SK-N-SH (cell line): ENCODE results near the gene CLDN18. TPM values are rescaled to one million over a fixed set of nuclear protein-coding genes. Genes with fewer than 3 reads are reported as not detected.

Experiments used
- CTCF ChIA-PET: fragments of 300-600, 350-600 bp; formaldehyde crosslinking; extraction: SDS; loops from one replicate; lab custom pipeline; 2021; lab: Yijun Ruan, JAX
- POLR2A ChIA-PET: fragments of 350-600 bp; sonication (Branson Sonifier 250); formaldehyde crosslinking; extraction: SDS; loops from one replicate; lab custom pipeline; 2020; ENCODE audit warnings: antibody characterized with exemption, inconsistent platforms; lab: Yijun Ruan, JAX
- DNase-seq: peaks from one replicate; pipeline ENCODE4 v3.0.0; 2012
- H2AFZ ChIP-seq: fragments of 200-600 bp; sonication (generic); 2 replicates; pipeline ENCODE4 v1.8.1; 2016; ENCODE audit warnings: antibody characterized with exemption, mild to moderate bottlenecking, low read depth
- H3F3A ChIP-seq: fragments of 200-600 bp; sonication (generic); replicated peaks from 2 replicates; pipeline ENCODE3; 2016; ENCODE audit warnings: antibody characterized with exemption, mild to moderate bottlenecking; ENCODE audit not compliant: insufficient read depth
- H3K27ac ChIP-seq, 2 experiments: fragments of 200-500 bp in 1 of 2; fragments of 200-600 bp in 1 of 2; sonication (Bioruptor generic) in 1 of 2; sonication (generic), shearing (Covaris generic) in 1 of 2; 2 replicates each; pipeline versions ENCODE4 v1.5.1 to v1.6.1; 2014 to 2016; ENCODE audit warnings: low read depth in 2 of 2, inconsistent platforms in 1 of 2, low read length in 1 of 2, mild to moderate bottlenecking in 1 of 2, mixed read lengths in 1 of 2
- H3K27me3 ChIP-seq: fragments of 200-600 bp; sonication (generic), shearing (Covaris generic); 2 replicates; pipeline ENCODE4 v1.6.1; 2016; ENCODE audit warnings: mixed run types; ENCODE audit not compliant: insufficient read depth
- H3K36me3 ChIP-seq, 2 experiments: fragments of 200-500 bp in 1 of 2; fragments of 200-600 bp in 1 of 2; sonication (Bioruptor generic) in 1 of 2; sonication (generic) in 1 of 2; replicated peaks in 1 of 2; 2 replicates each; pipeline versions ENCODE3 to v1.5.1; 2014 to 2016; ENCODE audit warnings: low read length in 1 of 2, mild to moderate bottlenecking in 1 of 2; ENCODE audit not compliant: insufficient read depth in 2 of 2, control insufficient read depth in 1 of 2
- H3K4me1 ChIP-seq, 2 experiments: fragments of 200-500 bp in 1 of 2; fragments of 200-600 bp in 1 of 2; sonication (Bioruptor generic) in 1 of 2; sonication (generic), shearing (Covaris generic) in 1 of 2; 2 replicates each; pipeline versions ENCODE4 v1.5.1 to v1.6.1; 2014 to 2016; ENCODE audit warnings: low read depth in 1 of 2, low read length in 1 of 2, mixed run types in 1 of 2; ENCODE audit not compliant: insufficient read depth in 2 of 2, control insufficient read depth in 1 of 2
- H3K4me2 ChIP-seq: fragments of 200-600 bp; sonication (generic), shearing (Covaris generic); 2 replicates; pipeline ENCODE4 v1.6.1; 2017; ENCODE audit warnings: mixed run types
- H3K4me3 ChIP-seq, 2 experiments: fragments of 200-500 bp in 1 of 2; fragments of 200-600 bp in 1 of 2; sonication (Bioruptor generic) in 1 of 2; sonication (generic), shearing (Covaris generic) in 1 of 2; 2 replicates each; pipeline versions ENCODE4 v1.5.1 to v1.8.1; 2014 to 2016; ENCODE audit warnings: low read depth in 2 of 2, inconsistent platforms in 1 of 2, low read length in 1 of 2, mild to moderate bottlenecking in 1 of 2, mixed read lengths in 1 of 2, moderate library complexity in 1 of 2
- H3K79me2 ChIP-seq: fragments of 200-600 bp; sonication (generic); 2 replicates; pipeline ENCODE4 v1.8.1; 2017; ENCODE audit warnings: mild to moderate bottlenecking; ENCODE audit not compliant: insufficient read depth
- H3K9ac ChIP-seq: fragments of 200-600 bp; sonication (generic); 2 replicates; pipeline ENCODE4 v1.6.1; 2017; ENCODE audit warnings: mixed run types
- H3K9me2 ChIP-seq: fragments of 200-600 bp; sonication (generic); 2 replicates; pipeline ENCODE4 v1.6.1; 2017; ENCODE audit warnings: mixed run types
- H3K9me3 ChIP-seq: fragments of 200-600 bp; sonication (generic); 2 replicates; pipeline ENCODE4 v1.6.1; 2017; ENCODE audit warnings: mixed run types, mild to moderate bottlenecking, moderate library complexity
- H4K20me1 ChIP-seq: fragments of 200-600 bp; sonication (generic); 2 replicates; pipeline ENCODE4 v1.6.1; 2017; ENCODE audit warnings: mild to moderate bottlenecking, mixed run types; ENCODE audit not compliant: insufficient read depth
- EP300 ChIP-seq, 2 experiments: IDR thresholded peaks; 2 replicates each; pipeline versions ENCODE4 v1.4.0 to v1.6.1; 2012; ENCODE audit warnings: borderline replicate concordance in 1 of 2, low read depth in 1 of 2, low read length in 1 of 2
- FOSL2 ChIP-seq: IDR thresholded peaks from 2 replicates; pipeline ENCODE4 v1.4.0; 2012; ENCODE audit warnings: low read depth, mild to moderate bottlenecking, moderate library complexity, borderline replicate concordance
- FOXJ3 ChIP-seq: sonication (generic); formaldehyde crosslinking; IDR thresholded peaks from 2 replicates; pipeline ENCODE4 v1.5.1; 2020; ENCODE audit warnings: mild to moderate bottlenecking, missing genetic modification reagents
- GABPA ChIP-seq: IDR thresholded peaks from 2 replicates; pipeline ENCODE4 v1.4.0; 2012; ENCODE audit warnings: low read depth, mild to moderate bottlenecking
- JUND ChIP-seq: IDR thresholded peaks from 2 replicates; pipeline ENCODE4 v1.4.0; 2012
- RCOR1 ChIP-seq: fragments of 150-350 bp; IDR thresholded peaks from 2 replicates; pipeline ENCODE4 v1.6.1; 2017; ENCODE audit warnings: antibody characterized with exemption, low read length
- RXRA ChIP-seq: IDR thresholded peaks from 2 replicates; pipeline ENCODE4 v1.4.0; 2012; ENCODE audit warnings: low read depth, mild to moderate bottlenecking, borderline replicate concordance
- TAF1 ChIP-seq: IDR thresholded peaks from 2 replicates; pipeline ENCODE4 v1.6.1; 2012; ENCODE audit warnings: low read depth, mild to moderate bottlenecking, low read length, moderate library complexity, borderline replicate concordance
- TCF12 ChIP-seq: IDR thresholded peaks from 2 replicates; pipeline ENCODE4 v1.4.0; 2012
- WGBS: methylation state at CpG from one replicate; pipeline ENCODE4 v1.1.6; 2017; ENCODE audit warnings: low lambda C conversion rate; 5-methylcytosine and 5-hydroxymethylcytosine counted together
- polyA plus RNA-seq, 3 experiments: library from polyadenylated mRNA; depleted of rRNA; stranded (reverse); fragments of >200 nt; gene quantifications; 2 replicates each; pipeline ENCODE4 v1.2.3, GENCODE V29; 2012
- TF ChIP-seq, protein P1 (sequence below): fragments of 150-350 bp; IDR thresholded peaks from 2 replicates; pipeline ENCODE4 v1.6.1; 2016; ENCODE audit warnings: mild to moderate bottlenecking, low read depth, low read length
- TF ChIP-seq, protein P2 (sequence below): IDR thresholded peaks from 2 replicates; pipeline ENCODE4 v1.4.0; 2012; ENCODE audit warnings: low read depth, borderline replicate concordance
- TF ChIP-seq, protein P3 (sequence below): IDR thresholded peaks from 2 replicates; pipeline ENCODE4 v1.4.0; 2012; ENCODE audit warnings: low read depth

Gene CLDN18
- polyA plus RNA-seq, 1 of the 3 experiments (the other 2 are of a cell fraction): not detected

DNA sequence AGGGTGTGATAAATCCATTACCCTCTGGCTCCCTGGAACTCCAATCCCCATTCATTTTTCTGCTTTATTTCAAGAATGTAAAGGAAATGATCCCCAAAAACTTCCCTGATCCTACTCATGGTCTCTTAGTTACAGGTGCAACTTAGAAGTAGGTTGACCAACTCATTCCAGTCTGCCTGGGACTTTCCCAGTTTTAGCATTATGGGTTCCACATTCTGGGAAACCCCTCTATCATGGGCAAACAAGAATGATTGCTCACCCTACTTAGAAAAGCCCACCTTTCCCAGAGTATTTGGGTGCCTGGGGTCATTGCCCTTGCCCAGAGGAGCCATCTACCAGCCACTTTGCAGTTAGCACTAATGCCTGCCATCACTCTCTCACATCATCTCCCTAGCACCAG is 15.6 kb downstream of the CLDN18 start:
- H3K4me2 ChIP-seq: no peak overlapping the region
- no peak overlapping the region for H3K9ac ChIP-seq
- ChIA-PET CTCF (interaction anchor here (1.1 kb wide), 1 partner anchor 43 kb away, joined by 3 read pairs; no protein-coding TSS in a partner anchor), POLR2A (no interaction called here)
- no peaks in the 10 kb centered on the region for H3K4me1 ChIP-seq
- H2AFZ ChIP-seq: no peak overlapping the region
- no peaks in the 10 kb centered on the region for H3K79me2 ChIP-seq
- peaks cover 6 to 12% of the 10 kb centered on the region in 2 experiments for H3K36me3 ChIP-seq
- no peak overlapping the region for H3K27ac ChIP-seq
- TF ChIP-seq GABPA (no peak), TAF1 (no peak)
- H3K9me3 ChIP-seq: no peaks in the 10 kb centered on the region
- H3K9me2 ChIP-seq: no peaks in the 10 kb centered on the region
- H4K20me1 ChIP-seq: no peaks in the 10 kb centered on the region
- no peak overlapping the region for H3K4me3 ChIP-seq
- H3K27me3 ChIP-seq: no peaks in the 10 kb centered on the region
- DNase-seq: no peak
- no peaks in the 10 kb centered on the region for H3F3A ChIP-seq

DNA sequence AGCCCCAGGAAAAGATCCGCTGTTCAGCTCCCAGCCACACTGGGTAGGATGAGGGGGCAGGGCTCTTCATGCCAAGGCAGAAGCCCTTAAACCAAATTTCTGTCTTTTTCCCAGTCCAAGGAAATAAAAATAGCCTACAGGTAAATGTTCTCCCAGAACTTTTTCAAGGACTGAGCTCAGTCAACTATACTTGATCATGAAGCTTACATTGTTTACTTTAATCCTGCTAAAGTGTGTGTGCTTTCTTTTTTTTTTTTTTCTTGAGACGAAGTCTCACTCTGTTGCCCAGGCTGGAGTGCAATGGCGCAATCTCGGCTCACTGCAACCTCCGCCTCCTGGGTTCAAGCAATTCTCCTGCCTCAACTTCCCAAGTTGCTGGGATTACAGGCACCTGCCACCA is 17.9 kb downstream of the CLDN18 start:
- no peak overlapping the region for H3K27ac ChIP-seq
- peaks cover 6 to 12% of the 10 kb centered on the region in 2 experiments for H3K36me3 ChIP-seq
- no peaks in the 10 kb centered on the region for H3K79me2 ChIP-seq
- no peak overlapping the region for H3K4me3 ChIP-seq
- H3K27me3 ChIP-seq: no peaks in the 10 kb centered on the region
- no peaks in the 10 kb centered on the region for H4K20me1 ChIP-seq
- CTCF ChIA-PET: interaction anchor here (1.0 kb wide), 1 partner anchor 24 kb away, joined by 4 read pairs; no protein-coding TSS in a partner anchor
- TF ChIP-seq, protein P1, sequence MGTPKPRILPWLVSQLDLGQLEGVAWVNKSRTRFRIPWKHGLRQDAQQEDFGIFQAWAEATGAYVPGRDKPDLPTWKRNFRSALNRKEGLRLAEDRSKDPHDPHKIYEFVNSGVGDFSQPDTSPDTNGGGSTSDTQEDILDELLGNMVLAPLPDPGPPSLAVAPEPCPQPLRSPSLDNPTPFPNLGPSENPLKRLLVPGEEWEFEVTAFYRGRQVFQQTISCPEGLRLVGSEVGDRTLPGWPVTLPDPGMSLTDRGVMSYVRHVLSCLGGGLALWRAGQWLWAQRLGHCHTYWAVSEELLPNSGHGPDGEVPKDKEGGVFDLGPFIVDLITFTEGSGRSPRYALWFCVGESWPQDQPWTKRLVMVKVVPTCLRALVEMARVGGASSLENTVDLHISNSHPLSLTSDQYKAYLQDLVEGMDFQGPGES: no peak
- no peak for TF ChIP-seq RXRA
- no peak for TF ChIP-seq FOSL2
- no peak for TF ChIP-seq TCF12
- TF ChIP-seq, protein P2, sequence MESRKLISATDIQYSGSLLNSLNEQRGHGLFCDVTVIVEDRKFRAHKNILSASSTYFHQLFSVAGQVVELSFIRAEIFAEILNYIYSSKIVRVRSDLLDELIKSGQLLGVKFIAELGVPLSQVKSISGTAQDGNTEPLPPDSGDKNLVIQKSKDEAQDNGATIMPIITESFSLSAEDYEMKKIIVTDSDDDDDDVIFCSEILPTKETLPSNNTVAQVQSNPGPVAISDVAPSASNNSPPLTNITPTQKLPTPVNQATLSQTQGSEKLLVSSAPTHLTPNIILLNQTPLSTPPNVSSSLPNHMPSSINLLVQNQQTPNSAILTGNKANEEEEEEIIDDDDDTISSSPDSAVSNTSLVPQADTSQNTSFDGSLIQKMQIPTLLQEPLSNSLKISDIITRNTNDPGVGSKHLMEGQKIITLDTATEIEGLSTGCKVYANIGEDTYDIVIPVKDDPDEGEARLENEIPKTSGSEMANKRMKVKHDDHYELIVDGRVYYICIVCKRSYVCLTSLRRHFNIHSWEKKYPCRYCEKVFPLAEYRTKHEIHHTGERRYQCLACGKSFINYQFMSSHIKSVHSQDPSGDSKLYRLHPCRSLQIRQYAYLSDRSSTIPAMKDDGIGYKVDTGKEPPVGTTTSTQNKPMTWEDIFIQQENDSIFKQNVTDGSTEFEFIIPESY: no peak
- no peak for TF ChIP-seq FOXJ3
- no peak for TF ChIP-seq RCOR1
- no peak for TF ChIP-seq EP300 (IDR thresholded peaks at IDR 0.05; ENCODE audit: borderline replicate concordance in 1 of 2, low read depth in 1 of 2, low read length in 1 of 2)
- TF ChIP-seq, protein P3, sequence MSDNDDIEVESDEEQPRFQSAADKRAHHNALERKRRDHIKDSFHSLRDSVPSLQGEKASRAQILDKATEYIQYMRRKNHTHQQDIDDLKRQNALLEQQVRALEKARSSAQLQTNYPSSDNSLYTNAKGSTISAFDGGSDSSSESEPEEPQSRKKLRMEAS: no peak
- TF ChIP-seq JUND: no peak
- H3K9me2 ChIP-seq: no peaks in the 10 kb centered on the region
- POLR2A ChIA-PET: no interaction called here
- no peaks in the 10 kb centered on the region for H3K4me1 ChIP-seq
- H3K4me2 ChIP-seq: no peak overlapping the region
- H2AFZ ChIP-seq: no peak overlapping the region
- no peaks in the 10 kb centered on the region for H3K9me3 ChIP-seq
- no peak for DNase-seq
- 91% methylated on average over 5 of the region's 5 CpGs for WGBS
- H3K9ac ChIP-seq: no peak overlapping the region
- H3F3A ChIP-seq: no peaks in the 10 kb centered on the region
